Measurements from ENCODE around the gene TACSTD2. TPM values are rescaled to one million over a fixed set of nuclear protein-coding genes. Genes with fewer than 3 reads are reported as not detected.

The TACSTD2 gene
- total RNA-seq, 1 donor from 2014 or later: 0.10 TPM

GRCh38 chr1:58620926-58621325 lies 43.9 kb upstream of the TACSTD2 start:
- no peak for DNase-seq (ENCODE audit: low spot score)
- peaks cover 8% of the 10 kb centered on the region for H3K27me3 Mint-ChIP-seq (ENCODE audit: unreplicated experiment)
- H3K27ac Mint-ChIP-seq (ENCODE audit: unreplicated experiment): no peak overlapping the region
- H3K4me3 Mint-ChIP-seq (ENCODE audit: unreplicated experiment): no peak overlapping the region
- peaks cover 33% of the 10 kb centered on the region for H3K4me1 Mint-ChIP-seq (ENCODE audit: unreplicated experiment)
- no peaks in the 10 kb centered on the region for H3K36me3 Mint-ChIP-seq (ENCODE audit: low read depth, unreplicated experiment)
- no peak for TF ChIP-seq CTCF (IDR thresholded peaks at IDR 0.05; ENCODE audit: unreplicated experiment)
- no peaks in the 10 kb centered on the region for H3K9me3 Mint-ChIP-seq (ENCODE audit: unreplicated experiment)

GRCh38 chr1:58620259-58620658 lies 43.2 kb upstream of the TACSTD2 start:
- TF ChIP-seq CTCF (IDR thresholded peaks at IDR 0.05; ENCODE audit: unreplicated experiment): no peak
- H3K36me3 Mint-ChIP-seq (ENCODE audit: low read depth, unreplicated experiment): no peaks in the 10 kb centered on the region
- DNase-seq (ENCODE audit: low spot score): no peak
- peaks cover 2% of the 10 kb centered on the region for H3K27me3 Mint-ChIP-seq (ENCODE audit: unreplicated experiment)
- H3K4me1 Mint-ChIP-seq (ENCODE audit: unreplicated experiment): peaks cover 27% of the 10 kb centered on the region
- H3K4me3 Mint-ChIP-seq (ENCODE audit: unreplicated experiment): no peak overlapping the region
- H3K27ac Mint-ChIP-seq (ENCODE audit: unreplicated experiment): no peak overlapping the region
- H3K9me3 Mint-ChIP-seq (ENCODE audit: unreplicated experiment): no peaks in the 10 kb centered on the region

DNA sequence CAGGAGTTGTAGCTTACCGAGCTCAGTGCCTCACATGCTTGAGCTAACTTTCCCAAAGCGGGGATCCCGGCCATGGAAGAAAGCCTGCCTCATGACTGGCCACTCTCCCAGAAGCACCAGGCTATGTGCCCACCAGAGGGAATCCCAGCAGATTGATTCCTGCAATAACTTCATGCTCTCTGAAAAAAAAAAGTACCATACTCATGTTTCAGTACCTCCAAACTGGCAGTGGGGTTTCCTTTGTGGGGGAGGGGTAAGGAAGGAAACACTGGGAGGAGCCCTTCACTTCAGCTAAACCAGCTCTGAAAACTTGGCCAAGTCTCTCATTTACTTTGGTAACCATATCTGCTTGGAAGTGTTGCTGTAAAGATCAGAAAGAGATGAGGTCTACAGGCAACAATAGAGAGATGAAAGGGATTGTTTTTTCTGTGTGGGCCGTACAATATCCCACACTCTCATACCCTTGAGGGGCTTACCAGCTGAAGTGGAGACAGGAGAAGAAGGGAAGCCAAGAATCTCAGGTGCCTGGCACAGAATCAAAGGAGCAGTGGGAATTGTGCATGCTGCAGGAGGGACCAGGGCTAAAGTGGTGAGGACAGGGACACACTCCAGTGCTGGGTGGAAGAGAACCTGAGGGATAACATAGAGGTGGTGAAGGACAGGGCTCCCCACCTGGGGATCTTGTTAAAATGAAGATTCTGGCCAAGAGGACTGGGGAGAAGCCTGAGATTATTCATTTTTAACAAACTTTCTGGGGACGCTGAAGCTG lies 42.4 kb upstream of the TACSTD2 start:
- H3K27me3 Mint-ChIP-seq (ENCODE audit: unreplicated experiment): peaks cover 2% of the 10 kb centered on the region
- no peak for DNase-seq (ENCODE audit: low spot score)
- TF ChIP-seq CTCF (IDR thresholded peaks at IDR 0.05; ENCODE audit: unreplicated experiment): no peak
- no peak overlapping the region for H3K27ac Mint-ChIP-seq (ENCODE audit: unreplicated experiment)
- H3K4me1 Mint-ChIP-seq (ENCODE audit: unreplicated experiment): peaks cover 25% of the 10 kb centered on the region
- no peak overlapping the region for H3K4me3 Mint-ChIP-seq (ENCODE audit: unreplicated experiment)
- H3K36me3 Mint-ChIP-seq (ENCODE audit: low read depth, unreplicated experiment): no peaks in the 10 kb centered on the region
- H3K9me3 Mint-ChIP-seq (ENCODE audit: unreplicated experiment): no peaks in the 10 kb centered on the region

DNA sequence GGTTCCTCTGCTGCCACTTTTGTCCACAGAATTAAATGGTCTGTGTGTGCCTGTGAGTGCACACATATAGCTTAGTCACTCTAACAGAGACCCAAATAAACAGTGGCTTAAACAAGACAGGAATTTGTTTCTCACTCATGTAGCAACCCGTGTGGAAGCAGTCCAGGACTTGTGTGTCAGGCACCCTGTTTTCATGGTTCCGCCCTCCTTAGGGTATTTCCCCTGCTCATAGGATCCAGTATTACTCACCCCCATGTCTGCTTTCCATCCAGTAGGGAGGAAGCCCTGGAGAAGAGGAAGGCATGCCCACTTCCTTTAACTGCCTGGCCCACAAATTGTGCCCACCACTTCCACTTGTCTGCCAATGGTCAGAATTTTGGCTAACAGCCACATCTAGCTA lies 41.3 kb upstream of the TACSTD2 start:
- Mint-ChIP-seq H3K27me3 (ENCODE audit: unreplicated experiment) (peaks cover 2% of the 10 kb centered on the region), H3K36me3 (ENCODE audit: low read depth, unreplicated experiment) (no peaks in the 10 kb centered on the region), H3K27ac (ENCODE audit: unreplicated experiment) (no peak overlapping the region), H3K9me3 (ENCODE audit: unreplicated experiment) (no peaks in the 10 kb centered on the region), H3K4me1 (ENCODE audit: unreplicated experiment) (peaks cover 25% of the 10 kb centered on the region), H3K4me3 (ENCODE audit: unreplicated experiment) (no peak overlapping the region)
- TF ChIP-seq CTCF (IDR thresholded peaks at IDR 0.05; ENCODE audit: unreplicated experiment): no peak
- DNase-seq (ENCODE audit: low spot score): no peak

DNA sequence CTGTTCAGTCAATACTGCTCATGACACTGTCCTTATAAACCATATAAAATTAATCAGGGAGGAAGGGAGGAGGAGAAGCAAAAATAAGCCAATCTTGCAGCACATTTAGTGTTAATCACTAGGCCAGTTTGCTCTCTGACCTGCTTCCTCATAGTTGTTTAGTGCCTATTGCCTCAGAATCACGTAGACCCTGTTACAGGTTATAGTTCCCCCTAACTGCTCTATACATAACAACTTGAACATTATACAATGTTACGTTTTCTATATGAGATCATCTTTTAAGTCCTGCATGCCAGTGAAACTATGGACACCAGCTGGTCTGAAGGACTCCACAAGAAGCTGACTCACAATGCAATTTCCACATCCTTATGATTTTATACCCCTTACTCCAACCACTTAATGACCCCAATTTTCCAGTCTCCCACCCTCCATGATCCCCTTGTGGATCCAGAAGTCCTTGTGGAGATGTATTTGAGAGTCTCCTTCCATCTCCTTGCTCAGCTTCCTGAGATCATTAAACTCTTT lies 34.9 kb upstream of the TACSTD2 start:
- H3K9me3 Mint-ChIP-seq (ENCODE audit: unreplicated experiment): no peaks in the 10 kb centered on the region
- no peak overlapping the region for H3K27ac Mint-ChIP-seq (ENCODE audit: unreplicated experiment)
- no peak for TF ChIP-seq CTCF (IDR thresholded peaks at IDR 0.05; ENCODE audit: unreplicated experiment)
- H3K36me3 Mint-ChIP-seq (ENCODE audit: low read depth, unreplicated experiment): no peaks in the 10 kb centered on the region
- no peaks in the 10 kb centered on the region for H3K27me3 Mint-ChIP-seq (ENCODE audit: unreplicated experiment)
- DNase-seq (ENCODE audit: low spot score): no peak
- no peak overlapping the region for H3K4me3 Mint-ChIP-seq (ENCODE audit: unreplicated experiment)
- no peaks in the 10 kb centered on the region for H3K4me1 Mint-ChIP-seq (ENCODE audit: unreplicated experiment)

All from endothelial cell (in vitro differentiated cells).